Hepatocyte (in vitro differentiated cells): ENCODE data around the gene THUMPD1.

Experiments used
- CTCF ChIP-seq: fragments of 200-600 bp; sonication (generic); IDR thresholded peaks from 2 replicates; pipeline ENCODE4 v1.5.1; 2016; ENCODE audit warnings: antibody characterized with exemption, mild to moderate bottlenecking; ENCODE audit not compliant: poor library complexity
- EZH2 ChIP-seq: fragments of 200-600 bp; sonication (generic); IDR thresholded peaks from 2 replicates; pipeline ENCODE4 v1.6.1; 2016; ENCODE audit warnings: antibody characterized with exemption, mild to moderate bottlenecking, borderline replicate concordance

GRCh38 chr16:20704281-20704680, 37.3 kb downstream of the THUMPD1 start:
- TF ChIP-seq CTCF (no peak), EZH2 (no peak)
